Heart left ventricle (tissue), 13 donors: ENCODE data around the gene CITED2.

Source experiments
- CTCF ChIP-seq, 12 donors: fragments of 200-600 bp; sonication (generic) in 4 of 12; IDR thresholded peaks; one replicate each; pipeline versions ENCODE4 v1.5.0 to v1.8.0; 2018 to 2022; ENCODE audit warnings: antibody characterized with exemption in 12 of 12, mild to moderate bottlenecking in 5 of 12
- POLR2A ChIP-seq, 2 donors: fragments of 450-650 bp; IDR thresholded peaks; one replicate each; pipeline ENCODE4 v1.6.1; 2017; ENCODE audit warnings: antibody characterized with exemption in 2 of 2, mild to moderate bottlenecking in 2 of 2, moderate library complexity in 2 of 2
- donor health status: ischemic (EF 13 %, LVEDD 7.1; RV severe dilation, severe dysfunction).
- donor health status: DM: no; HTN: yes; CAD: no.
- donor health status: DM: no; HTN: no; CAD: no.
- donor health status: ischemic (EF 25% LVEDD 6.9; RV normal size, moderate dysfunction).
- donor health status: ischemic (EF 25% LVEDD 5.7; RV mildly dilated, moderate dysfunction).
- donor health status: ischemic (EF 35%, LVEDD 5.7; RV mildly dilated, moderate dysfunction).
- donor health status: nonischemic (EF 11% LVEDD 7.7; RV severe dilation, severe dysfunction).
- donor health status: DM: yes; HTN: yes; CAD: no.
- donor health status: PGD.
- donor health status: ischemic (EF 29% LVEDD 5.4; RV normal size, mild dysfunction).
- donor health status: nonischemic (EF 23%, LVEDD 6.1; RV moderate dilation, normal function).

- TF ChIP-seq CTCF (IDR thresholded peaks at IDR 0.05) (no peak), POLR2A (IDR thresholded peaks at IDR 0.05) (no peak)
These were observed 13.9 kb upstream of the CITED2 start for GRCh38 chr6:139388384-139388783.
